HepG2 (cell line): Measurements from ENCODE around the gene RPH3AL. TPM values are rescaled to one million over a fixed set of nuclear protein-coding genes. Genes with fewer than 3 reads are reported as not detected.

Source experiments
- ATAC-seq: fragments of 200-7000 bp; cut with Tn5 transposase; 3 replicates; pipeline ENCODE4 v1.9.1; 2020; ENCODE audit warnings: mild to moderate bottlenecking, moderate library complexity
- BruUV-seq: library from RNA; stranded (reverse); fragments of 400-500 nt; replicated peaks from 2 replicates; lab custom pipeline; 2021; lab: Mats Ljungman, UMichigan
- CTCF ChIA-PET: fragments of 300-600 bp; formaldehyde crosslinking; extraction: SDS; loops from one replicate; lab custom pipeline; 2021; ENCODE audit warnings: low total read pairs, inconsistent platforms, low intra/inter-chr PET ratio; lab: Yijun Ruan, JAX
- POLR2A ChIA-PET: fragments of 350-600 bp; sonication (Branson Sonifier 250); formaldehyde crosslinking; loops from one replicate; lab custom pipeline; 2020; ENCODE audit warnings: antibody characterized with exemption, inconsistent platforms; lab: Yijun Ruan, JAX
- DNase-seq: peaks from one replicate; pipeline ENCODE4 v3.0.0-alpha.2; 2015; ENCODE audit warnings: low spot score
- FAIRE-seq: peaks from 3 replicates; lab custom pipeline; 2011; peaks lifted over from hg19 to GRCh38; lab: Jason Lieb, UNC
- H2AFZ ChIP-seq: one replicate; pipeline ENCODE4 v1.6.1; 2011; ENCODE audit warnings: low read length, inconsistent platforms
- H3K27ac ChIP-seq: fragments of 300-600 bp; 3 replicates; pipeline ENCODE4 v1.8.0; 2011; ENCODE audit warnings: mixed run types, mild to moderate bottlenecking, mixed read lengths, low read length, inconsistent platforms; ENCODE audit not compliant: insufficient read depth; ENCODE audit errors: extremely low read length
- H3K27me3 ChIP-seq, 2 experiments: fragments of 200-600 bp in 1 of 2; 2 replicates in 1 of 2; 3 replicates in 1 of 2; pipeline versions ENCODE4 v1.6.0 to v1.8.0; 2011; ENCODE audit warnings: low read length in 2 of 2, mild to moderate bottlenecking in 2 of 2, moderate library complexity in 2 of 2, inconsistent platforms in 1 of 2; ENCODE audit not compliant: insufficient read depth in 2 of 2, control insufficient read depth in 1 of 2
- H3K36me3 ChIP-seq, 2 experiments: fragments of 200-600 bp in 1 of 2; replicated peaks in 1 of 2; 2 replicates in 1 of 2; 3 replicates in 1 of 2; pipeline versions ENCODE4 v1.5.1 to v1.8.0; 2011; ENCODE audit warnings: low read length in 2 of 2, inconsistent platforms in 1 of 2; ENCODE audit not compliant: insufficient read depth in 2 of 2, control insufficient read depth in 1 of 2
- H3K4me1 ChIP-seq: 2 replicates; pipeline ENCODE4 v1.5.1; 2012; ENCODE audit warnings: low read length, inconsistent platforms; ENCODE audit not compliant: insufficient read depth
- H3K4me2 ChIP-seq: 2 replicates; pipeline ENCODE4 v1.6.0; 2011; ENCODE audit warnings: low read depth, low read length, inconsistent platforms
- H3K4me3 ChIP-seq, 3 experiments: fragments of 200-600 bp in 1 of 3; sonication (generic), shearing (Covaris generic) in 1 of 3; replicated peaks in 1 of 3; 2 replicates each; pipeline ENCODE4 v1.5.1; 2011 to 2016; ENCODE audit warnings: low read length in 3 of 3, inconsistent platforms in 2 of 3, low read depth in 2 of 3, mild to moderate bottlenecking in 2 of 3, control low read depth in 1 of 3, mixed read lengths in 1 of 3; ENCODE audit not compliant: insufficient read depth in 1 of 3
- H3K79me2 ChIP-seq: one replicate; pipeline ENCODE4 v1.6.1; 2011; ENCODE audit warnings: low read length, inconsistent platforms; ENCODE audit not compliant: insufficient read depth
- H3K9ac ChIP-seq: 2 replicates; pipeline ENCODE4 v1.6.0; 2011; ENCODE audit warnings: mild to moderate bottlenecking, low read depth, low read length, inconsistent platforms; ENCODE audit not compliant: insufficient read depth
- H3K9me3 ChIP-seq: 2 replicates; pipeline ENCODE4 v1.5.1; 2012; ENCODE audit warnings: mild to moderate bottlenecking, low read length
- H4K20me1 ChIP-seq: 2 replicates; pipeline ENCODE4 v1.6.0; 2011; ENCODE audit warnings: inconsistent platforms, mild to moderate bottlenecking, low read length, moderate library complexity; ENCODE audit not compliant: insufficient read depth
- BRD4 ChIP-seq: sonication (generic); formaldehyde crosslinking; IDR thresholded peaks from 2 replicates; pipeline ENCODE4 v1.4.0; 2020; ENCODE audit warnings: missing genetic modification reagents
- EHMT2 ChIP-seq: fragments of 200-600 bp; sonication (generic); IDR thresholded peaks from 2 replicates; pipeline ENCODE4 v1.7.0; 2017; ENCODE audit warnings: antibody characterized with exemption, low read depth, low read length, borderline replicate concordance
- MATR3 ChIP-seq: sonication (generic); formaldehyde crosslinking; IDR thresholded peaks from 2 replicates; pipeline ENCODE4 v1.4.0; 2020; ENCODE audit warnings: missing genetic modification reagents
- ONECUT2 ChIP-seq: sonication (generic); formaldehyde crosslinking; IDR thresholded peaks from 2 replicates; pipeline ENCODE4 v1.4.0; 2020; ENCODE audit warnings: missing genetic modification reagents
- TBX2 ChIP-seq: sonication (generic); formaldehyde crosslinking; IDR thresholded peaks from 2 replicates; pipeline ENCODE4 v1.5.0; 2020; ENCODE audit warnings: missing genetic modification reagents, mild to moderate bottlenecking, borderline replicate concordance
- TEF ChIP-seq: sonication (generic); formaldehyde crosslinking; IDR thresholded peaks from 2 replicates; pipeline ENCODE4 v1.5.0; 2020; ENCODE audit warnings: missing genetic modification reagents
- TERF1 ChIP-seq: sonication (generic); formaldehyde crosslinking; IDR thresholded peaks from 2 replicates; pipeline ENCODE4 v1.8.0; 2022; ENCODE audit warnings: mild to moderate bottlenecking, missing genetic modification reagents, moderate library complexity
- THAP11 ChIP-seq: IDR thresholded peaks from 2 replicates; pipeline ENCODE4 v1.6.1; 2016; ENCODE audit warnings: missing biosample characterization, missing genetic modification reagents
- ZBTB43 ChIP-seq: sonication (generic); formaldehyde crosslinking; conservative IDR thresholded peaks from 2 replicates; pipeline ENCODE4 v1.4.0; 2020; ENCODE audit warnings: missing genetic modification reagents
- ZNF367 ChIP-seq: sonication (generic); formaldehyde crosslinking; IDR thresholded peaks from 2 replicates; pipeline ENCODE4 v1.4.0; 2020; ENCODE audit warnings: missing genetic modification reagents, borderline replicate concordance
- ZNF44 ChIP-seq: sonication (generic); formaldehyde crosslinking; IDR thresholded peaks from 2 replicates; pipeline ENCODE4 v1.5.1; 2020; ENCODE audit warnings: mild to moderate bottlenecking, missing genetic modification reagents
- ZNF691 ChIP-seq: sonication (generic); formaldehyde crosslinking; IDR thresholded peaks from 2 replicates; pipeline ENCODE4 v1.4.0; 2020; ENCODE audit warnings: missing genetic modification reagents, low read depth, mild to moderate bottlenecking, borderline replicate concordance
- ZZZ3 ChIP-seq: sonication (generic); formaldehyde crosslinking; IDR thresholded peaks from 2 replicates; pipeline ENCODE4 v1.4.0; 2020; ENCODE audit warnings: missing genetic modification reagents, mild to moderate bottlenecking, borderline replicate concordance
- WGBS: methylation state at CpG from one replicate; pipeline ENCODE4 v1.1.6; 2017; ENCODE audit warnings: low lambda C conversion rate; 5-methylcytosine and 5-hydroxymethylcytosine counted together
- in situ Hi-C: cut with HindIII; loops from 2 replicates; pipeline ENCODE4 v1.10.0; 2017; ENCODE audit warnings: low pct_unique_long_range_greater_than_20kb; ENCODE audit not compliant: extremely low pct_ligation_motif_present
- intact Hi-C: fragments of 100-400 bp; cut with micrococcal nuclease; formaldehyde crosslinking; loops from one replicate; pipeline ENCODE4 v1.10.0; 2022; ENCODE audit not compliant: unreplicated experiment
- polyA plus RNA-seq, 8 experiments: library from polyadenylated mRNA; depleted of rRNA in 3 of 8; stranded (reverse) in 7 of 8; unstranded in 1 of 8; fragments of >200 nt; fragmentation: Illumina TruSeq in 4 of 8; extraction: Trizol in 4 of 8; gene quantifications; 2 replicates each; pipeline versions ENCODE4 v1.2.1 to v1.2.3, GENCODE V29; 2011 to 2016; ENCODE audit warnings: low read depth in 4 of 8, missing spikeins in 1 of 8, mixed read lengths in 1 of 8; ENCODE audit not compliant: insufficient read depth in 1 of 8
- total RNA-seq, 5 experiments: library from RNA; depleted of rRNA; stranded (reverse); fragments of >200 nt; fragmentation: Illumina TruSeq; extraction: Trizol; gene quantifications; 2 replicates each; pipeline ENCODE4 v1.2.3, GENCODE V29; 2016; ENCODE audit warnings: low read depth in 1 of 5

The RPH3AL gene
- total and polyA plus RNA-seq, 2 of the 13 experiments (the other 11 are each of a cell fraction or from before 2014, with no cell fraction given), result 7.8 to 16.4 TPM

- POLR2A ChIA-PET, result interaction anchor here (1.1 kb wide), 1 partner anchor 44 kb away, joined by 3 read pairs; no protein-coding TSS in a partner anchor
- Histone ChIP-seq H3K4me1 (no peaks in the 10 kb centered on the region), H3K9ac (no peak overlapping the region), H3K79me2 (no peaks in the 10 kb centered on the region), H3K9me3 (no peaks in the 10 kb centered on the region), H4K20me1 (peaks cover 4% of the 10 kb centered on the region), H3K27me3 (no peaks in the 10 kb centered on the region), H3K36me3 (peaks cover 2 to 10% of the 10 kb centered on the region in 2 experiments; a peak in 3 of 5 replicates), H2AFZ (no peak overlapping the region), H3K4me2 (no peak overlapping the region), H3K4me3 (no peak overlapping the region), H3K27ac (no peak overlapping the region)
- CTCF ChIA-PET, result no interaction called here
- FAIRE-seq, result no peak
- intact Hi-C loops (no loop called here), in situ Hi-C loops (no loop called here)
- no peak for ATAC-seq
- no peak for TF ChIP-seq MATR3 (CRISPR knock-in tag)
- BruUV-seq, result no TSS peak
- 97% methylated on average over 16 of the region's 16 CpGs for WGBS
- DNase-seq, result no peak
These were observed 46.5 kb downstream of the RPH3AL start for GRCh38 chr17:306116-306515.

GRCh38 chr17:305090-305976, 47.3 kb downstream of the RPH3AL start:
- ChIA-PET CTCF (no interaction called here), POLR2A (interaction anchor here (1.1 kb wide), 1 partner anchor 43 kb away, joined by 3 read pairs; no protein-coding TSS in a partner anchor)
- in situ Hi-C loops (no loop called here), intact Hi-C loops (no loop called here)
- Histone ChIP-seq H2AFZ (no peak overlapping the region), H3K4me1 (no peaks in the 10 kb centered on the region), H3K4me2 (no peak overlapping the region), H3K9ac (no peak overlapping the region), H3K4me3 (no peak overlapping the region), H3K79me2 (no peaks in the 10 kb centered on the region), H3K27me3 (no peaks in the 10 kb centered on the region), H3K27ac (no peak overlapping the region), H3K36me3 (peaks cover 2 to 10% of the 10 kb centered on the region in 2 experiments; a peak in 3 of 5 replicates), H4K20me1 (peaks cover 4% of the 10 kb centered on the region), H3K9me3 (no peaks in the 10 kb centered on the region)
- no peak for ATAC-seq
- BruUV-seq, result no TSS peak
- no peak for DNase-seq
- no peak for FAIRE-seq
- whole genome bisulfite sequencing, result 96% methylated on average over 16 of the region's 28 CpGs
- no peak for TF ChIP-seq TEF (CRISPR knock-in tag)
- no peak for TF ChIP-seq TERF1 (CRISPR knock-in tag)
- TF ChIP-seq ZBTB43 (CRISPR knock-in tag), result no peak
- no peak for TF ChIP-seq BRD4
- no peak for TF ChIP-seq THAP11
- TF ChIP-seq ZZZ3 (CRISPR knock-in tag), result no peak
- no peak for TF ChIP-seq TBX2 (CRISPR knock-in tag)
- TF ChIP-seq ZNF691 (CRISPR knock-in tag), result no peak
- no peak for TF ChIP-seq ZNF367 (CRISPR knock-in tag)
- no peak for TF ChIP-seq ZNF44
- no peak for TF ChIP-seq ONECUT2
- TF ChIP-seq EHMT2, result no peak
